ENCODE data around the gene KCNV2. TPM values are rescaled to one million over a fixed set of nuclear protein-coding genes. Genes with fewer than 3 reads are reported as not detected.
A peak's percentile ranks its signal among the peaks of the same experiment; 100 is the strongest.

KCNV2 gene
- total RNA-seq, 1 donor from 2014 or later, result not detected

DNA sequence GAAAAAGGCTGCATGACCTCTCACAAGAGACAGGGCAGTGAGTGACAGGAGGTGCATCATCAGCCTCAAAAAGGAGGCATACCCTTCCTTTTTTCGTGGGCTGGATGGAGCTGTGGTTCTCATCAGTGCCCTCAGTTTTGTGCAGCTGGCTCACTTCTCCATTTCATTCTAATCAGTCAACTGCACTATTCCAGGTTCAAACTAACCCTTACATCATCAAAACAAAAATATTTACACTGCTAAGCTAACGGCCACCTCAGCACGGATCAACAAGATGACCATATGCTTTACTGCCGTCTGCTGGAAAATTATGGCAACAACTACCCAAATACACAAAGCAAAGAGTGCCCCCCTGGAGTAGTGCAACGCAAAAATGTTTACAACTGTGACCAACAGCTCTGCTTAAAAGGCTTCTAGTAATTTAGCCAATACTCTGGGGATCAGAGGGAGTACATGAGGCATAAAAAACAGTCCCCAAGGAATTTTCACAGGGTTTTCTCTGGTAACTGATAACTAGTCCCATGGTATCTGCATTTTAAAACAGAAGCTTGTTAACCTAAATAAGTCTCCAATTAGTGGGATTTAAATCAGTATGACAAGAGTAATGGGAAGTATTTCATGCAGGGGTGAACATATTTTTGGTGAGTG lies 10.8 kb downstream of the KCNV2 start:
- TF ChIP-seq, protein P1, sequence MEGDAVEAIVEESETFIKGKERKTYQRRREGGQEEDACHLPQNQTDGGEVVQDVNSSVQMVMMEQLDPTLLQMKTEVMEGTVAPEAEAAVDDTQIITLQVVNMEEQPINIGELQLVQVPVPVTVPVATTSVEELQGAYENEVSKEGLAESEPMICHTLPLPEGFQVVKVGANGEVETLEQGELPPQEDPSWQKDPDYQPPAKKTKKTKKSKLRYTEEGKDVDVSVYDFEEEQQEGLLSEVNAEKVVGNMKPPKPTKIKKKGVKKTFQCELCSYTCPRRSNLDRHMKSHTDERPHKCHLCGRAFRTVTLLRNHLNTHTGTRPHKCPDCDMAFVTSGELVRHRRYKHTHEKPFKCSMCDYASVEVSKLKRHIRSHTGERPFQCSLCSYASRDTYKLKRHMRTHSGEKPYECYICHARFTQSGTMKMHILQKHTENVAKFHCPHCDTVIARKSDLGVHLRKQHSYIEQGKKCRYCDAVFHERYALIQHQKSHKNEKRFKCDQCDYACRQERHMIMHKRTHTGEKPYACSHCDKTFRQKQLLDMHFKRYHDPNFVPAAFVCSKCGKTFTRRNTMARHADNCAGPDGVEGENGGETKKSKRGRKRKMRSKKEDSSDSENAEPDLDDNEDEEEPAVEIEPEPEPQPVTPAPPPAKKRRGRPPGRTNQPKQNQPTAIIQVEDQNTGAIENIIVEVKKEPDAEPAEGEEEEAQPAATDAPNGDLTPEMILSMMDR (IDR thresholded peaks at IDR 0.05; ENCODE audit: partially characterized antibody, unreplicated experiment), result peak; percentile 20
- Mint-ChIP-seq H3K9me3 (ENCODE audit: unreplicated experiment) (no peaks in the 10 kb centered on the region), H3K4me1 (ENCODE audit: low read depth, unreplicated experiment) (peaks cover 16% of the 10 kb centered on the region), H3K27me3 (ENCODE audit: unreplicated experiment) (no peaks in the 10 kb centered on the region), H3K4me3 (ENCODE audit: unreplicated experiment) (peak overlapping the region; percentile 47), H3K27ac (ENCODE audit: unreplicated experiment) (peak overlapping the region; percentile 81), H3K36me3 (ENCODE audit: unreplicated experiment) (no peaks in the 10 kb centered on the region)
- no peak for DNase-seq

DNA sequence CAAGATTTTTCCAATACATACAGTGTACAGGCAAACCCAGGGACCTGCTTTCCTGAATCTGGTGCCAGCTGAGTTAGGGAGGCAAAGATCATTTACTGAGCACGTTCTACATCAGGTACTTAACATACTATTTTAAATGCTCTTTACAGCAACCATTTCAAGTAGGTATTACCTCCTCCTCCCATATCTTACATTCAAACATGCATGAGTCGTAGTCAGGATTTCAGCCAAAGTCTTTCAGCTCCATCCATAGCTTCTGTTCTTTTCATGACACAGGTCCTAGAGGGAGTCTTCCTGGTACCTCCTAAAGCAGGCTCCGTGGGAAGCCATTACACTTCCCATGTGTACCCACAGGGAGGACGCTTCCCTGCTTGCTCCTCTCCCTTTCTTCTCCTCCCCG lies 11.7 kb downstream of the KCNV2 start:
- DNase-seq, result no peak
- Mint-ChIP-seq H3K4me1 (ENCODE audit: low read depth, unreplicated experiment) (peaks cover 8% of the 10 kb centered on the region), H3K27me3 (ENCODE audit: unreplicated experiment) (no peaks in the 10 kb centered on the region), H3K36me3 (ENCODE audit: unreplicated experiment) (no peaks in the 10 kb centered on the region), H3K27ac (ENCODE audit: unreplicated experiment) (no peak overlapping the region), H3K9me3 (ENCODE audit: unreplicated experiment) (no peaks in the 10 kb centered on the region), H3K4me3 (ENCODE audit: unreplicated experiment) (no peak overlapping the region)
- TF ChIP-seq, protein P1 (IDR thresholded peaks at IDR 0.05; ENCODE audit: partially characterized antibody, unreplicated experiment), result no peak

DNA sequence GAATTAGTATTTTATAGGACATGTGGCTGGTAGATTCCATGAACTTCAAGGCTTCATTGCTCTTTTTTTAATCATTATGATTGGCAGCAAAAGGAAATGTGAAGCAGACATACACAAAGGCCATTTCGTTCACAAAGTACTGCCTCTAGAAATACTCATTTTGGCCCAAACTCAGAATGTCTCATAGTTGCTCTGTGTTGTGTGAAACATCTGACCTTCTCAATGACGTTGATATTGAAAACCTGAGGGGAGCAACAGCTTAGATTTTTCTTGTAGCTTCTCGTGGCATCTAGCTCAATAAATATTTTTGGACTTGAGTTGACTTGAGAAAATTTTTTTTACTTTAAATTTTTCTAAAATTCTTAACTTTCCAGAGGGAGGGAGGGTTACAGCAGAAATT lies 12.4 kb downstream of the KCNV2 start:
- H3K4me3 Mint-ChIP-seq (ENCODE audit: unreplicated experiment), result no peak overlapping the region

DNA sequence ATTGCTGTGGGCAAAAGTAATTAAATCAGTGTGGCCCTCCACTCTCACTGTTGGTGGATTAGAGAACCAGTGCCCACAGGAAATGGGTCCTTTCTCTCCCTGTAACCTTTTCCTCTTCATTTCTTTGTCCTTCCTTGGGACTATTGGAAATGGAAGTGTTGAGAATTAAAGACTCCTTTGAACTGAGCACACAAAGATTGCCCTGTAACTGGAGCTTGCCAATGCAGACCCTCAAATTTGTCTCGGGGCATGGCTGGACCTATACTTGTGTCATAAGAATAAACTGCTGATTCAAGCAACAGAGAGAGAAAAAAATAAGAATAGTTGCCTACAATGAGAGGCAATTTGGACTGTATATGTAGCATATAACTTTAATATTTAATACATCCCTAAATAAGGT lies 13.7 kb downstream of the KCNV2 start:
- TF ChIP-seq, protein P1 (IDR thresholded peaks at IDR 0.05; ENCODE audit: partially characterized antibody, unreplicated experiment), result no peak
- Mint-ChIP-seq H3K4me3 (ENCODE audit: unreplicated experiment) (no peak overlapping the region), H3K27me3 (ENCODE audit: unreplicated experiment) (no peaks in the 10 kb centered on the region)

More for the DNA sequence above, 12.4 kb downstream of the KCNV2 start:
- Mint-ChIP-seq H3K36me3 (ENCODE audit: unreplicated experiment) (no peaks in the 10 kb centered on the region), H3K4me1 (ENCODE audit: low read depth, unreplicated experiment) (peaks cover 7% of the 10 kb centered on the region), H3K27me3 (ENCODE audit: unreplicated experiment) (no peaks in the 10 kb centered on the region), H3K27ac (ENCODE audit: unreplicated experiment) (no peak overlapping the region), H3K9me3 (ENCODE audit: unreplicated experiment) (peaks cover 4% of the 10 kb centered on the region)
- no peak for DNase-seq
- TF ChIP-seq, protein P1 (IDR thresholded peaks at IDR 0.05; ENCODE audit: partially characterized antibody, unreplicated experiment), result no peak

DNA sequence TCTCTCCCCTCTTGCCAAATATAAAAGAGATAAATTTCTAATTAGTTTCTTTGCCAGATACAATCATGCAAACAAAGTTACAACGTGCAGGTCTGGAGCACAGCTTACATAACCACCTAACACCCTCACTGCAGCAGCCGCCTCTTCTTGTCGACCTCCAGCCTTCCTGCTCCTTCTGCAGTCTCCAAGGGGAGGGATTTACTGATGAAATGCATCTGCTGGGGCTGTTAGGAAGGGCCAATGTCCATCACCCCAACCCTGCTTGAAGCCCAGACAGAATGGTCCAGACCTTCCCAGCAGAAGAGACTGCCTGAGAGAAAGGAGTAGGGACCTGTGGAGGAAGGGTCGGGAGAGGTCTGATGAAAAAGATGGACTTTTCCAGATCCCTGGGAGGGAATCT lies 15.2 kb downstream of the KCNV2 start:
- no peaks in the 10 kb centered on the region for H3K27me3 Mint-ChIP-seq (ENCODE audit: unreplicated experiment)
- peaks cover 7% of the 10 kb centered on the region for H3K4me1 Mint-ChIP-seq (ENCODE audit: low read depth, unreplicated experiment)
- DNase-seq, result no peak
- TF ChIP-seq, protein P1 (IDR thresholded peaks at IDR 0.05; ENCODE audit: partially characterized antibody, unreplicated experiment), result no peak
- no peaks in the 10 kb centered on the region for H3K36me3 Mint-ChIP-seq (ENCODE audit: unreplicated experiment)
- H3K9me3 Mint-ChIP-seq (ENCODE audit: unreplicated experiment), result peaks cover 4% of the 10 kb centered on the region
- H3K27ac Mint-ChIP-seq (ENCODE audit: unreplicated experiment), result no peak overlapping the region
- no peak overlapping the region for H3K4me3 Mint-ChIP-seq (ENCODE audit: unreplicated experiment)

More for the DNA sequence above, 13.7 kb downstream of the KCNV2 start:
- DNase-seq, result no peak
- no peak overlapping the region for H3K27ac Mint-ChIP-seq (ENCODE audit: unreplicated experiment)
- H3K4me1 Mint-ChIP-seq (ENCODE audit: low read depth, unreplicated experiment), result peaks cover 7% of the 10 kb centered on the region
- no peaks in the 10 kb centered on the region for H3K36me3 Mint-ChIP-seq (ENCODE audit: unreplicated experiment)
- peaks cover 4% of the 10 kb centered on the region for H3K9me3 Mint-ChIP-seq (ENCODE audit: unreplicated experiment)

All from glutamatergic neuron (in vitro differentiated cells).